22Rv1 (cell line): Measurements from ENCODE around the gene FILIP1L.

Experiments
- H3K27ac ChIP-seq: fragments of 450-650 bp; 2 replicates; pipeline ENCODE4 v1.5.1; 2017
- ZFX ChIP-seq: fragments of 450-650 bp; IDR thresholded peaks from 2 replicates; pipeline ENCODE4 v1.6.1; 2017; ENCODE audit warnings: antibody characterized with exemption, borderline replicate concordance
- TF ChIP-seq, protein P1 (sequence below): fragments of 450-650 bp; IDR thresholded peaks from 2 replicates; pipeline ENCODE4 v1.5.1; 2017; ENCODE audit warnings: mild to moderate bottlenecking

Gene FILIP1L

DNA sequence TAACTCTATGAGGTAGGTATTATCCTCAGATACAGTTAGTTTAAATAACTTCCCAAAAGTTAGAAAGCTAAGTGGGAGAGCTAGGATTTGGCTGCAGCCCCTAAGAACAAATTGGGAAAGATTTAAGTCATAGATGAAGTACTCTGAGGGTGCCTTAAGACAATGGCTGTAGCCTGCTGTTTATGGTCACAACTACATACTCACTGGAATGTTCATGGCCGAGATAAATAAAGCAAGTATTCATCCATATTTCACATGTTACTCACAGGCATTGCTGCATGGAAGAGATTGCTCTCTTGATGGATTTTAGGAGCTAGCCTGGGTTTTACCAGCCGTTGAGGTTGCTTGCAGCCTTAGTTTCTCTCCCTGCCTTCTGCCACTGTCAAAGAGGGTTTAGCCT is 151.6 kb downstream of the FILIP1L start:
- TF ChIP-seq, protein P1, sequence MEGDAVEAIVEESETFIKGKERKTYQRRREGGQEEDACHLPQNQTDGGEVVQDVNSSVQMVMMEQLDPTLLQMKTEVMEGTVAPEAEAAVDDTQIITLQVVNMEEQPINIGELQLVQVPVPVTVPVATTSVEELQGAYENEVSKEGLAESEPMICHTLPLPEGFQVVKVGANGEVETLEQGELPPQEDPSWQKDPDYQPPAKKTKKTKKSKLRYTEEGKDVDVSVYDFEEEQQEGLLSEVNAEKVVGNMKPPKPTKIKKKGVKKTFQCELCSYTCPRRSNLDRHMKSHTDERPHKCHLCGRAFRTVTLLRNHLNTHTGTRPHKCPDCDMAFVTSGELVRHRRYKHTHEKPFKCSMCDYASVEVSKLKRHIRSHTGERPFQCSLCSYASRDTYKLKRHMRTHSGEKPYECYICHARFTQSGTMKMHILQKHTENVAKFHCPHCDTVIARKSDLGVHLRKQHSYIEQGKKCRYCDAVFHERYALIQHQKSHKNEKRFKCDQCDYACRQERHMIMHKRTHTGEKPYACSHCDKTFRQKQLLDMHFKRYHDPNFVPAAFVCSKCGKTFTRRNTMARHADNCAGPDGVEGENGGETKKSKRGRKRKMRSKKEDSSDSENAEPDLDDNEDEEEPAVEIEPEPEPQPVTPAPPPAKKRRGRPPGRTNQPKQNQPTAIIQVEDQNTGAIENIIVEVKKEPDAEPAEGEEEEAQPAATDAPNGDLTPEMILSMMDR, result no peak
- no peak for TF ChIP-seq ZFX
- H3K27ac ChIP-seq, result no peak overlapping the region

- H3K27ac ChIP-seq, result no peak overlapping the region
- TF ChIP-seq ZFX, result no peak
- TF ChIP-seq, protein P1, result no peak
These were observed 152.4 kb downstream of the FILIP1L start for GRCh38 chr3:99961756-99962515.

GRCh38 chr3:99960941-99961340 is 153.4 kb downstream of the FILIP1L start:
- no peak overlapping the region for H3K27ac ChIP-seq
- TF ChIP-seq, protein P1, result no peak
- no peak for TF ChIP-seq ZFX

GRCh38 chr3:99960123-99960878 is 154.0 kb downstream of the FILIP1L start:
- TF ChIP-seq, protein P1, result no peak
- TF ChIP-seq ZFX, result no peak
- no peak overlapping the region for H3K27ac ChIP-seq

DNA sequence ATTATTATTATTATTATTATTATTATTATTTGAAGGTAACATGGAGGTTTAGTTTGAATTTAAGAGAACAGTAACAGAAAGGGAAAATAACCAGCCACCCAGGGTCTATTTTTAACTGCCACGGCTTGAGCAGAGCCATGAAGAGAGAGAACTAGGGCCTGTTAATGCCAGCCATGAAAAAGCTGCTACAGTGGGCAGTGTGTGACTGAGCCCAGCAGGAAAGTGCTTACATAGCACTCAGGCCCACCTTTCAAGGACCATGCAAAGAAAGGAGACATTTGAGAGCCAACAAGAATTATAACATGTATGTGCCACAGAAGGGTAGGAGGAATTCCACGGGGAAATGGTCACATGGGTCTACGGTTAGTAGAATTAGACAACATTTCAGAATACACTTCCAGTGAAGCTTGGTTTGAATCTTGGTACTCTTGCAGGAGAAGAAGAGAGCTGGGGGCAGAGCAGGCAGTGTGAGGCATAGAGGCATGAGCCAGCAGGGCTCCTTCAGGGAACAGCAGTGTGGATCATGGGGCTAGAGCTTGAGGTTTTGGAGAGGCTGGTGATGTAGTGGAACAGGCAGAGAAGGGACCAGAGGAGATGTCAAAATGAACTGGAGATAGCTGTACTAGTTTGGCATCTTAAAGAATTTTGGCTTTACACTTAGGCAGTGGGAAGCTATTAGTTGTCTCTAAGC is 155.9 kb downstream of the FILIP1L start:
- TF ChIP-seq ZFX, result no peak
- TF ChIP-seq, protein P1, result no peak
- no peak overlapping the region for H3K27ac ChIP-seq

DNA sequence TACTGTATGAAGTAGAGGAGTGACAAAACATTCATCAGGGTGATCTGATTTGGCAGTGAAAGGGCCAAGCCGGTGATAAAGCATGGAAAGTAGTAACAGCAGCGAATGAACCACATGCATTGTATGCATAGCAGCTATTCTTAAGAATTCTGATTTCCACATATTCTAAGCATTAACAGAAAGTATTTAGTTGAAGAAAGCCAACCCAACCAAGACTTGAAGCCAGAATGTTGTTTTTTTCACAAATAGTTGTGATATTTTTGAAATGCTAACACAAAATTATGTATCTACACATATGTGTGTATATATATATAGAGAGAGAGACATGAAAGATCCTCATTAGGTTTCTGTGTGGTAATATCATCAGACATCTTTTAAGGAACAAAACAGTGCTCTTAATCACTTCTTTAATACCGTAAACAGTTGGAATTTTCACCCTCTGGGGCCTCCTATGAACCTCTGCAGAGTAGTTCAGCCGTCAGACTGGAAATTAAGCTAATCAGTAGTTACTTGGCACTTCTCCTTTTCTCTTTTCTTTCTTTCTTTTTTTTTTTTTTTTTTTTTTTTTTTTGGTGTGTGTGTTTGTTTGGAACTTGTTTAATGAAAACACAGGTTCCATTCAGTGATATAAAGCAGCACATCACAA is 157.0 kb downstream of the FILIP1L start:
- TF ChIP-seq, protein P1, result no peak
- TF ChIP-seq ZFX, result no peak
- H3K27ac ChIP-seq, result no peak overlapping the region
